Type B pancreatic cell (in vitro differentiated cells): ENCODE measurements around the gene PHKA2. TPM values are rescaled to one million over a fixed set of nuclear protein-coding genes. Genes with fewer than 3 reads are reported as not detected.
A peak's percentile ranks its signal among the peaks of the same experiment; 100 is the strongest.
"Not testable (repeated sequence)": the region's sequence is repeated elsewhere in the genome, so short reads cannot be mapped to it uniquely, and the experiment has no call there.

Experiments
- DNase-seq: peaks from one replicate; pipeline ENCODE4 v3.0.0; 2021; ENCODE audit warnings: mixed read lengths; ENCODE audit not compliant: unreplicated experiment; ENCODE audit errors: extremely low spot score
- H3K27ac Mint-ChIP-seq: 2 replicates; pipeline ENCODE4 v1.8.0; 2021; ENCODE audit warnings: mild to moderate bottlenecking, mixed read lengths
- H3K27me3 Mint-ChIP-seq: 2 replicates; pipeline ENCODE4 v1.8.0; 2021; ENCODE audit warnings: mixed read lengths
- H3K36me3 Mint-ChIP-seq: 2 replicates; pipeline ENCODE4 v1.8.0; 2021; ENCODE audit warnings: mixed read lengths
- H3K4me1 Mint-ChIP-seq: one replicate; pipeline ENCODE4 v1.8.0; 2021; ENCODE audit warnings: mixed read lengths; ENCODE audit not compliant: unreplicated experiment
- H3K4me3 Mint-ChIP-seq: 2 replicates; pipeline ENCODE4 v1.8.0; 2021; ENCODE audit warnings: mild to moderate bottlenecking, mixed read lengths
- H3K9me3 Mint-ChIP-seq: 2 replicates; pipeline ENCODE4 v1.8.0; 2021; ENCODE audit warnings: mixed read lengths
- CTCF ChIP-seq: fragments of 200-600 bp; sonication (generic); conservative IDR thresholded peaks from 2 replicates; pipeline ENCODE4 v1.5.0; 2021; ENCODE audit warnings: antibody characterized with exemption, mild to moderate bottlenecking
- total RNA-seq: library from RNA; stranded (reverse); gene quantifications from 2 replicates; pipeline ENCODE4 v1.2.1, GENCODE V29; 2021; ENCODE audit warnings: low replicate concordance

Gene PHKA2
- total RNA-seq, 1 donor from 2014 or later, result 55.7 TPM

GRCh38 chrX:19019996-19020395, 36.1 kb upstream of the PHKA2 start:
- DNase-seq, result no peak
- TF ChIP-seq CTCF, result no peak
- Mint-ChIP-seq H3K27me3 (no peaks in the 10 kb centered on the region), H3K4me1 (no peaks in the 10 kb centered on the region), H3K4me3 (no peak overlapping the region), H3K36me3 (peaks cover under 1% of the 10 kb centered on the region), H3K27ac (no peak overlapping the region), H3K9me3 (peaks cover 9% of the 10 kb centered on the region)

DNA sequence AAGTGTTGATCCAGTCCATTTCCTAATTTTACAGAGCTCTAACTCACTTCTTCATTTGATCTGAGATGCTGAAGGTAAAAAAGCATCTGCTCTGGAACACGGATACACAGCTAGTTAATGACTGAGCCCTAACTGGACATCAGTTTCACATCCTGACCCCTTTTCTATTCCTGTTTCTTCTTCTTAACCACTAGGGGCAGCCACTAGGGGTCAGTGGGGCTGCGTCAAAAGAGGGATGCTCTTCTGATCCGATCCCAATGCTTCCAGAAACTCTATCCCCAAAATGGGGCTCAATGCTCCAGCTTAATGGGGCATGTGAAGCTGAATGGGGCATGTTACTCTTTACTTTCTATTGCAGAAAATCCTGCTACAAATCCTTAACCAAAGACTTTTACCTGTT, 33.4 kb upstream of the PHKA2 start:
- no peaks in the 10 kb centered on the region for H3K27me3 Mint-ChIP-seq
- no peaks in the 10 kb centered on the region for H3K4me1 Mint-ChIP-seq
- peaks cover 4% of the 10 kb centered on the region for H3K9me3 Mint-ChIP-seq
- TF ChIP-seq CTCF, result peak; percentile 73
- H3K27ac Mint-ChIP-seq, result no peak overlapping the region
- DNase-seq, result no peak
- peaks cover 3% of the 10 kb centered on the region for H3K36me3 Mint-ChIP-seq
- no peak overlapping the region for H3K4me3 Mint-ChIP-seq

DNA sequence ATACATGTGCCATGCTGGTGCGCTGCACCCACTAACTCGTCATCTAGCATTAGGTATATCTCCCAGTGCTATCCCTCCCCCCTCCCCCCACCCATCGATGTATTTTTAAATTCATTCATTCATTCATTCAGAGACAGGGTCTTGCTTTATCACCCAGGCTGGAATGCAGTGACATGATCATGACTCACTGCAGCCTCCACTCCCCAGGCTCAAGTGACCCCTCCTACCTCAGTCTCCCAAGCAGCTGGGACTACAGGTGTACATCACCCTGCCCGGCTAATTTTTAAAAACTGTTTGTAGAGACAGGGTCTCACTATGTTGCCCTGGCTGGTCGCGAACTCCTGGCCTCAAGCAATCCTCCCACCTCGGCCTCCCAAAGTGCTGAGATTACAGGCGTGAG, 32.7 kb upstream of the PHKA2 start:
- not testable (repeated sequence) for H3K27ac Mint-ChIP-seq, H3K4me1 Mint-ChIP-seq, H3K9me3 Mint-ChIP-seq, H3K36me3 Mint-ChIP-seq, DNase-seq, H3K4me3 Mint-ChIP-seq, H3K27me3 Mint-ChIP-seq

GRCh38 chrX:19007868-19008267, 24.0 kb upstream of the PHKA2 start:
- no peaks in the 10 kb centered on the region for H3K27me3 Mint-ChIP-seq
- no peak for DNase-seq
- H3K27ac Mint-ChIP-seq, result no peak overlapping the region
- H3K4me3 Mint-ChIP-seq, result no peak overlapping the region
- H3K4me1 Mint-ChIP-seq, result no peaks in the 10 kb centered on the region
- H3K9me3 Mint-ChIP-seq, result no peaks in the 10 kb centered on the region
- TF ChIP-seq CTCF, result no peak
- H3K36me3 Mint-ChIP-seq, result no peaks in the 10 kb centered on the region

GRCh38 chrX:19007011-19007410, 23.1 kb upstream of the PHKA2 start:
- no peaks in the 10 kb centered on the region for H3K36me3 Mint-ChIP-seq
- no peak overlapping the region for H3K4me3 Mint-ChIP-seq
- H3K9me3 Mint-ChIP-seq, result no peaks in the 10 kb centered on the region
- H3K27me3 Mint-ChIP-seq, result no peaks in the 10 kb centered on the region
- no peak for DNase-seq
- peak overlapping the region; percentile 30 for H3K27ac Mint-ChIP-seq
- no peaks in the 10 kb centered on the region for H3K4me1 Mint-ChIP-seq
- no peak for TF ChIP-seq CTCF

DNA sequence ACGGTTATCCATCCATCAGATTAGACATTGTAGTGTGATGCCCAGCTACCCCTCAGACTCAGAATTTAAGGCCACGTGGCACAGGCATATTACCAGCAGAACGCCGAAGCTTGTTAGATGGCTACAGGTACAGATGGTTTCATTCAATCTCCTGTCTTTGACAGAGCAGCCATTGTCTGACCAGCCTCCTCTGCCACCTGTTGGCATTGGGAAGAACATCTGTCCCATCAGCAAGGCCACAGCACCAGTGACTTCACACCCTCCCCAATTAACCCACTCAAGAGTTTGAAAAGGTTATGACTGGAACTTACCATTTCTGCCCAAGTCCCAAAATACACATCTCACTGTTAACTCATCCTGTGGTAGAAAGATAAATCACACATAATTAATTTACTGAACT, 22.0 kb upstream of the PHKA2 start:
- no peak for TF ChIP-seq CTCF
- Mint-ChIP-seq H3K4me3 (no peak overlapping the region), H3K4me1 (no peaks in the 10 kb centered on the region), H3K27me3 (no peaks in the 10 kb centered on the region), H3K36me3 (no peaks in the 10 kb centered on the region), H3K27ac (no peak overlapping the region), H3K9me3 (no peaks in the 10 kb centered on the region)
- DNase-seq, result no peak
